Breast epithelium (tissue), 3 donors: Measurements from ENCODE around the gene SCYL2.

ENCODE experiments used
- POLR2A ChIP-seq: fragments of 450-650 bp; IDR thresholded peaks from one replicate; pipeline ENCODE4 v1.6.1; 2016; ENCODE audit warnings: antibody characterized with exemption, mild to moderate bottlenecking, moderate library complexity
- POLR2AphosphoS5 ChIP-seq, 3 donors: sonication (generic); formaldehyde crosslinking; IDR thresholded peaks; one replicate each; pipeline ENCODE4 v1.6.1; 2017; ENCODE audit warnings: antibody characterized with exemption in 3 of 3
- TF ChIP-seq, protein P1 (sequence below), 3 donors: fragments of 450-650 bp; IDR thresholded peaks; one replicate each; pipeline ENCODE4 v1.5.1; 2016 to 2017; ENCODE audit warnings: antibody characterized with exemption in 3 of 3, mild to moderate bottlenecking in 3 of 3, moderate library complexity in 3 of 3

DNA sequence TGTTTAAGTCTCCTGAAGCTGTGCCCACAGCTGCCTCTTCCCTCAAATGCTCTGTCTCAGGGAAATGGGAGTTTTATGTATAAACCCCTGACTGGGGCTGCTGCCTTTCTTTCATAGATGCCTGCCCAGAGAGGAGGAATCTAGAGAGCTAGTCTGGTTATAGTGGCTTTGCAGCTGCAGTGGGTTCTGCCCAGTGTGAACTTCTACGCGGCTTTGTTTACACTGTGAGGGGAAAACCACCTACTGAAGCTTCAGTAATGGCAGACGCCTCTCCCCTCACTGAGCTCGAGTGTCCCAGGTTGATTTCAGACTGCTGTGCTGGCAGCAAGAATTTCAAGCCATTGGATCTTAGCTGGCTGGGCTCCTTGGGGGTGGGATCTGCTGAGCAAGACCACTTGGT is 36.9 kb downstream of the SCYL2 start:
- TF ChIP-seq, protein P1, sequence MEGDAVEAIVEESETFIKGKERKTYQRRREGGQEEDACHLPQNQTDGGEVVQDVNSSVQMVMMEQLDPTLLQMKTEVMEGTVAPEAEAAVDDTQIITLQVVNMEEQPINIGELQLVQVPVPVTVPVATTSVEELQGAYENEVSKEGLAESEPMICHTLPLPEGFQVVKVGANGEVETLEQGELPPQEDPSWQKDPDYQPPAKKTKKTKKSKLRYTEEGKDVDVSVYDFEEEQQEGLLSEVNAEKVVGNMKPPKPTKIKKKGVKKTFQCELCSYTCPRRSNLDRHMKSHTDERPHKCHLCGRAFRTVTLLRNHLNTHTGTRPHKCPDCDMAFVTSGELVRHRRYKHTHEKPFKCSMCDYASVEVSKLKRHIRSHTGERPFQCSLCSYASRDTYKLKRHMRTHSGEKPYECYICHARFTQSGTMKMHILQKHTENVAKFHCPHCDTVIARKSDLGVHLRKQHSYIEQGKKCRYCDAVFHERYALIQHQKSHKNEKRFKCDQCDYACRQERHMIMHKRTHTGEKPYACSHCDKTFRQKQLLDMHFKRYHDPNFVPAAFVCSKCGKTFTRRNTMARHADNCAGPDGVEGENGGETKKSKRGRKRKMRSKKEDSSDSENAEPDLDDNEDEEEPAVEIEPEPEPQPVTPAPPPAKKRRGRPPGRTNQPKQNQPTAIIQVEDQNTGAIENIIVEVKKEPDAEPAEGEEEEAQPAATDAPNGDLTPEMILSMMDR (IDR thresholded peaks at IDR 0.05): no peak
- TF ChIP-seq POLR2AphosphoS5 (IDR thresholded peaks at IDR 0.05) (no peak), POLR2A (no peak)
